ENCODE data around the gene LRMDA.

The LRMDA gene

GRCh38 chr10:76175533-76176165, 744.2 kb downstream of the LRMDA start:
- TF ChIP-seq, protein P1, sequence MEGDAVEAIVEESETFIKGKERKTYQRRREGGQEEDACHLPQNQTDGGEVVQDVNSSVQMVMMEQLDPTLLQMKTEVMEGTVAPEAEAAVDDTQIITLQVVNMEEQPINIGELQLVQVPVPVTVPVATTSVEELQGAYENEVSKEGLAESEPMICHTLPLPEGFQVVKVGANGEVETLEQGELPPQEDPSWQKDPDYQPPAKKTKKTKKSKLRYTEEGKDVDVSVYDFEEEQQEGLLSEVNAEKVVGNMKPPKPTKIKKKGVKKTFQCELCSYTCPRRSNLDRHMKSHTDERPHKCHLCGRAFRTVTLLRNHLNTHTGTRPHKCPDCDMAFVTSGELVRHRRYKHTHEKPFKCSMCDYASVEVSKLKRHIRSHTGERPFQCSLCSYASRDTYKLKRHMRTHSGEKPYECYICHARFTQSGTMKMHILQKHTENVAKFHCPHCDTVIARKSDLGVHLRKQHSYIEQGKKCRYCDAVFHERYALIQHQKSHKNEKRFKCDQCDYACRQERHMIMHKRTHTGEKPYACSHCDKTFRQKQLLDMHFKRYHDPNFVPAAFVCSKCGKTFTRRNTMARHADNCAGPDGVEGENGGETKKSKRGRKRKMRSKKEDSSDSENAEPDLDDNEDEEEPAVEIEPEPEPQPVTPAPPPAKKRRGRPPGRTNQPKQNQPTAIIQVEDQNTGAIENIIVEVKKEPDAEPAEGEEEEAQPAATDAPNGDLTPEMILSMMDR (IDR thresholded peaks at IDR 0.05) = no peak

DNA sequence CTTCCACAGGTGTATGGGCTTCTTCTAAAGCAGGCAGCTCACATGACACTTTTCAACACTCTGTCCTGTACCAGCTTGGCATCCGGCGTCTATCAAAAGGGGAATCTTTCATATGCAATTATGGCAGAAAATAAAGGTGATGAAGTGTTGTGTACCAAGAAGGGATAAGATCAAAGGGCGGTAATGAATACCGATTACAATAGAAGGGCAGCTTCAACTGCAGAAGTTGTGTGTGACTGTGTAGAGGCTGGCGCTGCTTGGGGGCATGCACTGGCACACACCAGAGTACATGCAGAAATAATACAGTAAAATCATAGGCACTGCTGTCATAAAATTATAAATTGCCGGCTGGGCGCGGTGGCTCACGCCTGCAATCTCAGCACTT, 744.7 kb downstream of the LRMDA start:
- TF ChIP-seq, protein P1 (IDR thresholded peaks at IDR 0.05) = no peak

- TF ChIP-seq, protein P1 (IDR thresholded peaks at IDR 0.05) = no peak
Observed at GRCh38 chr10:76177936-76178335, 746.5 kb downstream of the LRMDA start.

- TF ChIP-seq, protein P1 (IDR thresholded peaks at IDR 0.05) = no peak
Observed at GRCh38 chr10:76178532-76179292, 747.3 kb downstream of the LRMDA start.

- TF ChIP-seq, protein P1 (IDR thresholded peaks at IDR 0.05) = no peak
Observed at GRCh38 chr10:76179806-76180205, 748.4 kb downstream of the LRMDA start.

GRCh38 chr10:76184647-76185046, 753.2 kb downstream of the LRMDA start:
- TF ChIP-seq, protein P1 (IDR thresholded peaks at IDR 0.05) = no peak

- TF ChIP-seq, protein P1 (IDR thresholded peaks at IDR 0.05) = no peak
Observed at GRCh38 chr10:76185471-76186301, 754.3 kb downstream of the LRMDA start.
